ENCODE measurements around the gene HIC2.
"Not testable (repeated sequence)": the region's sequence is repeated elsewhere in the genome, so short reads cannot be mapped to it uniquely, and the experiment has no call there.

The HIC2 gene

DNA sequence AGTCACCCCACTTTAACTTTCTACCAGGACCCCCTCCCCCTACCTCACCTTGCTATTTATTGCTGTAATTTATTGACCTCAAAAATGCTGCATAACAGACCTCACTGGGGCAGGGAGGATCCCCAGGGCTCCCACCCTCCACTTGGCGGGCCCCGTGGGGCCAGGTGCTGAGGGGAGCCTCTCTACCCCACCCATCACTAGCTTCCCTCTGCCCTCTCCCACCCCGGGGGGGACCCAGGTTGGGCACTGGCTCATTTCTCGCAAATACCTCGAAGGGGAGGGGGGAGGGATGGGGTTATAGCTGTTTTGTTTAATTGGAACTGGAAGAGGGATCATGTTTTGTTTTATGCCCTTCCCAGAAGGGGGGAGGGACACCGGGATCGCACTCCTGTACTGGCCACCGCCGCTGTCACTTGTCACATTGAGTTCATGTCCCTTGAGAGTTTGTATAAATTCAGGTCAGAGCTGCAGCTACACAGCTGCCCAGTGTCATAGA lies 33.7 kb downstream of the HIC2 start:
- no peak for DNase-seq

DNA sequence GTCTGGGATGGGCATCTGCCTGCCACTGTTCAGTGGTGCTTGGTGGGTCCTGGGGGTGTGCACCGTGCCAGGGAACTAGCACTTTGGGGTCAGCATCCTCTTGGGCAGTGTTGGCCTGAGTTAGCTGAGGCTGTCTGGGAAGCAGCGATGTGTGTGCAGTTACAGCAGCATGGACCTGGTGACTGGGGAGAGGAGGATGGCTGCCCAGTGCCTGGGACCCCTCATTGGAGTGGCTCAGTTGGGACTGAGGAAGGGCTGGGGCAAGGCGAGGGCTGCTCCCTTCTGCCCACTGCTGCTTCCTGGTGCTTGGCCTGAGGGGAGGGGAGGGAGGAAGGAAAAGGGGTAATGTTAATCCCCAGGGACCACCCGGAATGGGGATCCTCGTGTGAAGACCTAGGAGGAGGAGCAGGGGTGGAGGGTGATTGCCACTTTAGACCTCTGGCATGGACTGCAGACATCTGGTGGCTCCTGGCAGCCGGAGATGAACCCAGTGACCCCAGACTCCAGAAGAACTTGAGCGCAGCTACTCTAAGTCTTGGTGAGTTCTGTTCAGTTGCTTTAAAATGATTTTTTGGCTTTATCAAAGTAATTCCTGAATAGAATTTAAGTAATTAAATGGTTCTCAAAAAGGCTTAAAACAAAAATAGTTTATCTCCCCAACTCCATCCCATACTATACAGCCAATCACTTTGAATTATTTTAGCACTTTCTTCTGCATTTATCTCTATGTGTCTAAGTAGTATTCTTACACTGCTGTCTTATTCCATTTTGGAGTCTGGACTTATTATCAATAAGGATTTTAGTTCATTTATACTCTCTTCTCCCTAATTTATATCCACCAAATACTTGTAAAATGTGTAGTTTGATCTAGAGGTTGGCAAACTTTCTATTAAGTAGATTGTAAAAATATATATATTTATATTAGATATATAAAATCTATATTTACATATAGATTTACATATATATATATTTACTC lies 34.7 kb downstream of the HIC2 start:
- DNase-seq = no peak

DNA sequence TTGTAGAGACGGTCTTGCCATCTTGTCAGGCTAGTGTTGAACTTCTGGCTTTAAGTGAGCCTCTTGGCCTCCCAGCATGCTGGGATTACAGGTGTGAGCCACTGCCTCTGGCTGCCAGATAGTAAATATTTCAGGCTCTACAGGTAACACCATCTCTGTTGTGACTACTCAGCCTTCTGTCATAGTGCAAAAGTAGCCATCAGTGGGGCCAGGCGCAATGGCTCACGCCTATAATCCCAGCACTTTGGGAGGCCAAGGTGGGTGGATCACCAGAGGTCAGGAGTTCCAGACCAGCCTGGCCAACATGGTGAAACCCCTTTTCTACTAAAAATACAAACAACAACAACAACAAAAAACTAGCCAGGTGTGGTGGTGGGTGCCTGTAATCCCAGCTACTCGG lies 35.5 kb downstream of the HIC2 start:
- DNase-seq = not testable (repeated sequence)

DNA sequence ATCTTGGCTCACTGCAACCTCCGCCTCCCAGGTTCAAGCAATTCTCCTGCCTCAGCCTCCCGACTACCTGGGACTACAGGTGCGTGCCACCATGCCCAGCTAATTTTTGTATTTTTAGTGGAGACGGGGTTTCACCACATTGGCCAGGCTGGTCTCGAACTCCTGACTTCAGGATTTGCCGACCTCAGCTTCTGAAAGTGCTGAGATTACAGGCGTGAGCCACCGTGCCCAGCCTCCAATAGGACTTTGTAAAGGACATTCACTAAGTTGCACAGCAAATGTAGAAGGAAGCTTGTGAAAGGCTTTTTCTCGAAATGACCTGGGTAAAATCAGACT lies 37.8 kb downstream of the HIC2 start:
- not testable (repeated sequence) for DNase-seq

DNA sequence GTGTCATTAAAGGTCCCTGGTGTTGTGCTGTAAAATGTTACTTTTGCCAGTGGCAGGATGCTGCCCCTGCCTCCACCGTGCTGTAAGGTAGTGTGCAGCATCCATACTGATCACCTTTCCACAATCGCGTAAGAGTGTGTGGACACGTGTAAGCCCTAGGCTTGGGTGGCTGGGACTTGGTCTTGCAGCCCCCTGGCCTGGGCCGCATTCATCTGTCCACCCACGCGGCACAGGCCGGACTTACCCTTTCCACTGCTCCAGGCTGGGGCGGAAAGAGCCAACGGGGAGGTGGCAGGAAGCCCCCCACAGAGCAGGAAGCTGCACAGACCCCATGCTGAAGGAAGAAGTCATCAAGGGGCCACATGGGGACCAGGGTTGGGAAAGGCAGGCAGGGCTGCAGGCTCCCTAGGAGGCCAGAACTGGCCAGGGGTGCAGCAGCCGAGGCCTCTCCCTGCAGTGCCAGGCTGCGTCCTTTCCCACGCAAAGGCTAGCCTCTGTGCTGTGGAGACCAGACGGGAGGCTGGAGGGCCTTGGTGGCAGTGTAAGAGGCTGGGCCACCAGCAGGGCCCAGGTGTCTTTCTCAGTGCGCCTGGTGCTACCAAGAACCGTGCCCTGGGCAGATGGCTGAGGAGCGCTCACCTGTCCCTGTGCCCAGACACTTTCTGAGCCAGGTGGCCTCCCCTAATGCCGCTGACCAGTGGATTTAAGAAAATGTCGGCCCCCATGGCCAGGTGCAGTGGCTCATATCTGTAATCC lies 38.3 kb downstream of the HIC2 start:
- no peak for DNase-seq

DNA sequence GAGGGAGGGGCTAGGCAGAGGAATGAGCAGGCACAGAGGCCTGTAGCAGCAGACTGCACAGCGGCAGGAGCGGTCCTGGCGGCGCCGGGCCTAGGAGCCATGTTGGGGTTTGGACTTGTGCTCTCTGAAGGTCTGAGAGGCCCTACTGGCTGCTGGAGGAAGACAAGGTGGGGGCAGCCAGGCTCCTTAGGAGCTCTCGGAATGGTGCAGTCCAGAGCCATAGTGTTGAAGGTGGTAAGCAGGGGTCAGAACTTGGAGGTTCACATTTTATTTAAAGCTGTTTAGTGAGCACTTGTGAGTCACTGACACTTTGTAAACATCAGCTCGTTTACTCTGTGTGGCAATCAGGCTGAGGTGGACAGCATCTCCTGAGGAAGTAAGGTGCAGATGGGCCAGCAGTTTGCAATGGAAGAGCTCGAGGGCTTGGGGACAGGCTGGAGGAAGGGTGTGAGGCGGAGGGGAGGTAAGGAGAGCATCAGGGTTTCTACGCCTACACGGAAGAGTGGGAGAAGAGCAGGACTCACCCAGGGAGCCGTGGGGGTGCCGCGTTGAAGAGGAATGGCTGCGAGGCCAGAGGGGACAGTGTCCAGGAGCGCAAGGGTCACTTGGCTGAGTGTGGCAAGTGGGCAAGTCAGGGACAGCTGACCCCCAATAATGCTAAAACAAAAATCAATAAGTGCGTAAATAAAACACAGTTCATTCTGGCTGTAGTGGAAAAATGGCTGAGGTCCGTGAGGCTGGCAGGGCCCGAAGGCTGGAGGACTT lies 40.0 kb downstream of the HIC2 start:
- DNase-seq = peak in 1 of 4 experiments; percentile 8

DNA sequence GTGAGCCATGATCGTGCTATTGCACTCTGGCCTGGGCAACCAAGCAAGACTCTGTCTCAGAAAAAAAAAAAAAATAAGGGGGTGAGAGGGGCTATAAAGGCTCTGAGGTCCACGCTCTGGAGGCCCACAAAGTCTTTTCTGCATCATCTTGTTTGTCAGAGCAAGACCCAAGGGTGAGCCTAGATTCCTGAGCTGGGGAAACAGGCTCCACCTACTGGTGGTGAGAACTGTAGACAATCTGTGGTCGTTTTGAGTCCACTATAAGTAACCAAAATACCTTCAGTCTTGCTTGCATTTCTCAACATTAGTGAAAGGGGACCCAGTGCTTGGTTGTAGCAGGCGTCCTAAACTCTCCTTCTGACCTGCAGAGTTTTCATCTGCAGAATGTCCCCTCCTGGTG lies 45.5 kb downstream of the HIC2 start:
- DNase-seq = not testable (repeated sequence)

DNA sequence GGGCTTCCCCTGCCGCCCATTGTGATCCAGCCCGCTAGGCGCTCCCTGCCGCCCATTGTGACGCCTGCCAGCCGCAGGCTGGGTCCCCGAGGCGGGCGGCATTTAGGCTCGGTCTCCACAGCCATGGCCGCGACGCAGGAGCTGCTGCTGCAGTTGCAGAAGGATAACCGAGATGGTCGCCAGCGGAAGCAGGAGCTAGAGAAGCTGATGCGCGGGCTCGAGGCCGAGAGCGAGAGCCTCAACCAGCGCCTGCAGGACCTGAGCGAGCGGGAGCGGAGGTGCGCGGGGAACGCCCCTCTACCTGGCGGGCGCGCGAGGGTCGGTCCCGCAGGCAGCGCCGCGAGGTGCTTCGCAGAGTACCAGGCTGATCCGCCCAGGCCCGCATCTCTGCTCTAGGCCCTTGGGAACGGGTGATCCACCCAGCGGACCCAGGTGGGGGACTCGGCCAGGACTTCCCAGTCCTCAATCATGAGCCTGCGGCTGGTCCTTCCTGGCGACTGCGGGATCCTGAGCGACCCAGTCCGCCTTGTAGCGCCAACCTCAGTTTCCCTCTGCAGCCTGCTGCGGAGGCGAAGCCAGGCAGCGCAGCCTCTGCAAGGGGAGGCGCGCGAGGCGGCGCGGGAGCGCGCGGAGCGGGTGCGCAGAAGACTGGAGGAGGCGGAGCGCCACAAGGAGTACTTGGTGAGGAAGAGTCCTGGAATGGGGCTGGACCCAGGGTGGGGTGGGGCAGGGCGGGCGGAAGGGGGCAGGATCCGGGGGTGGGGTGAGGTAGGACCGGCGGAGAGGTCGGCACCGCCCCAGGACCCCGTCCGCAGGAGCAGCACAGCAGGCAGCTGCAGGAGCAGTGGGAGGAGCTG lies 50.4 kb downstream of the HIC2 start, which contains the start of gene TMEM191C:
TMEM191C (plus strand) TSS at position 51 of the 857 bp plus-strand sequence; CDS start at position 124, 73 bp downstream.
- DNase-seq = not testable (repeated sequence)

DNA sequence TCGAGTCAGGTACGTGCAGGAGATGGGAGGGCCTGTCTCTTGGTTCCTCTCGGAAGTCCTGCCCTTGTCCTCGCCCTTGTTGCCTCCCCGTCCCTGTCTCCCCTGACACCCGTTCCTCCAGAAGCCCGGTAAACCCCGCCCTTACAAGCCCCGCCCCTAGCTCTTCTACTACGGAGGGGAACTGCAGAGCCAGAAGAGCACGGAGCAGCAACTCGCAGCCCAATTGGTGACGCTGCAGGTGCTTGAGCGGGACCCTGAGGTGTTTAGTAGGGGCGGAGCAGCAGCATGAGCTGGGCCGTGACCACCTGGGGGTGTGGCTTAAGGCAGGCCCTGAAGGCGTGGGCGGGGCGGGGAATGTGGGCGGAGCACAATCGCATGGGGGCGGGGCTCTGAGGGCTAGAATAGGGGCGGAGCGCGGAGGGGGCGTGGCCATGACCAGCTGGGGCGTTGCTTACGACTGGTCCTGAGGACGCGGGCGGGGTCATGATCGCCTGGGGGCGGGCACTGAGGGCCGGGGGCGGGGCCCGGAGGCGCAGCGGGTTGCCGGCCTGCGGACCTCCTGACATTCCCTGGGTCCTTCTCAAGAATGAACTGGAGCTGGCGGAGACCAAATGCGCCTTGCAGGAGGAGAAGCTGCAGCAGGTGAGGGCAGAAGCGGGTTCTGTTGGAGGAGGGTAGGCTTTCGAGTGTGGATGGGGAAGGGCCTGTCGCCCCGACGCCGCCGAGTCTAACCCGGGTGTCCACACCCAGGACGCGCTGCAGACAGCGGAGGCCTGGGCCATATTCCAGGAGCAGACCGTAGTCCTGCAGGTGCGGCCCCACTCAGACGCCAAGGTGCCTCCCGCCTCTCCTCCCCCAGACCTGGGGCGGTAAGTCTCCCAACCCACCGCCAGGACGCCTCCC lies 51.3 kb downstream of the HIC2 start:
- peak; percentile 88 to 93 (median 90) for DNase-seq

DNA sequence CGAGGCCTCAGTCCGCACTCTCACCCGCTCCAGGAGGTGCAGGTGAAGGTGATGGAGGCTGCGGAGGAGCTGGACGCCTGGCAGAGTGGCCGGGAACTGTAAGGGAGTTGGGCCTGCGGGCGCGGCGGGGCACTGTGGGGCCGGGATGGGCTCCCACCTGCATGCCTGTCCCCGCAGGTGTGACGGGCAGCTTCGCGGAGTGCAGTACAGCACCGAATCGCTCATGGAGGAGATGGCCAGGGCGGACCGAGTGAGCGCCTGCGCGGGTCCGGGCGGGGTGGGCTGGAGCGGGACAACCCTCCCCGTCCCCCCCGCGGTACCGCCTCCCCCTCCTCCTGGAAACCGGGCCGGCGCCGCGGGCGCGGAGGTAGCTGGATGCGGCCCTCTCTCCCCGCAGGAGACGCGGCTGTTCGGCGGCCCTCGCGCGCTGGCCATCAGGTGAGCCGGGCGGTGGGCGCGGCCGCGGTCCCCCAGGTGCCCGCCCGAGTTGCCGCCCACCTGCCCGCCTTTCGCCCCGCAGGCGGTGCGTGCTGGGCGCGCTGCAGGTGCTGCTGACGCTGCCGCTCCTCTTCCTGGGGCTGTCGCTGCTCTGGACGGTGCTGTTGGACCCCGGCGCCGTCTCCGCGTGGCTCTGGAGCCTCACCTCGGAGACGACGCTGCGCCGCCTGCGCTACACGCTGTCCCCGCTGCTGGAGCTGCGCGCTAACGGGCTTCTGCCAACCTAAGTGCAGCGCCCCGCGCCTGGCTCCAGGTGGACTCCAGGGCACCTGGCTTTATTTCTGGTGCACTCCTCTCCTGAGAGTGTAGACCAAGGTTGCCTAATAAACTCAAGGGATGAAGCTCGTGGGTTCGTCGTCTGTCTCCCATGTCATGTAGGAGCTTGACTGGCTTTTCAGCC lies 52.2 kb downstream of the HIC2 start:
- not testable (repeated sequence) for DNase-seq

DNA sequence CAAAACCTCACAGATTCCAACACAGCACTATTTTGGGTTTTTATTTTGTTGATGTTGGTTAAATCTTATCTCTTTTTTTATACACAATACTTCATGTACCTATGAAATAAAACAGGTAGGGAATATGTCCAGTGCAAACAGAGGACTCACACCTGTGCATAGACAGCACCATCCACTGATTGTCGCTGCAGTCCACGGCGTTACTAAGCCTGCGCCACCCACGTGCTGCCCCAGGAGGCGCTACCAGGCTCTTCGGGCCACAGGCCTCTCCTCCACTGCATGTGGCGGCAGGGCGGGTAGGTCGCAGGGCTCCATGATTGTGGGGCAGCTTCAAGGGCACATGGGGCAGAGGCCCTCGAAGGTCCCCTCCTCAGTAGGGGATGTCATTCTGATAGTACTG lies 55.8 kb downstream of the HIC2 start:
- DNase-seq = not testable (repeated sequence)

DNA sequence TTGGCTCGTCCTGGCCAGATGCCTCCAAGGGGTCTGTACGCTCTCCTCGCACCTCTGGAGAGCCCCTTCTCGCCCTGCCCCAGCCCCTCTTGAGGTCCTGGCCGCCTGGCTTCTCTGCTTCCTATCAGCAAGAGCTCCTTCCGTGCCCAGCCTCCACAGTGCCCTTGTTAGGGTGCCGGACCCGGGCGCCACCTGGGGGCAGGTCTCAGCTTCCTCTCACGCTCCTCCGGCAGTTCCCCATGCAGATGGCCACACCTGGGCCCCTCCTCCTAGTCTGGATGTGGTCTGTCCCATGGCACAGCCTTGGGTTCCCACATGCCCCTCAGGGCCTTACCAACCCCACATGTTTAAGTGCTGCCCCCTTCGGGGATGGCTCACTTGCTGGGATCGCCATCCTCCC lies 56.5 kb downstream of the HIC2 start:
- DNase-seq = not testable (repeated sequence)

DNA sequence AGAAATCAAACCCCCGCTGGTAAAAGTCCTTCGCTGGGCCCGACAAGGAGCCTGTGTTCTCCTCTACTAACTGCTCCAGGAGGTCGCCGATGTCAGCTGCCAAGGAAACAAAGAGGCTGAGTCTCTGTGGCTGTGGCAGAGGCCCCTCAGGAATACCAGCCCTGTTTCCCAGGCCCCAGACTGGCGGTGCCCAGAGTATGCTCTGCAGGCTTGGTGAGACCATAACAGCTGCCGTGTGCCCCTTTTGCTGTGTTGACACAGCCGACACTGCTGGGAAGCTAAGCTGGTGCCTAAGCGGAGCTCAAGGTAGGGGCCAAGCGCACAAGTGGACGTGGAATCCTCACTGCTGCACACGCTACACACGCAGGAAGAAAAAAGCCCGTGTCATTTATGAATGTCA lies 66.9 kb downstream of the HIC2 start:
- DNase-seq = not testable (repeated sequence)

DNA sequence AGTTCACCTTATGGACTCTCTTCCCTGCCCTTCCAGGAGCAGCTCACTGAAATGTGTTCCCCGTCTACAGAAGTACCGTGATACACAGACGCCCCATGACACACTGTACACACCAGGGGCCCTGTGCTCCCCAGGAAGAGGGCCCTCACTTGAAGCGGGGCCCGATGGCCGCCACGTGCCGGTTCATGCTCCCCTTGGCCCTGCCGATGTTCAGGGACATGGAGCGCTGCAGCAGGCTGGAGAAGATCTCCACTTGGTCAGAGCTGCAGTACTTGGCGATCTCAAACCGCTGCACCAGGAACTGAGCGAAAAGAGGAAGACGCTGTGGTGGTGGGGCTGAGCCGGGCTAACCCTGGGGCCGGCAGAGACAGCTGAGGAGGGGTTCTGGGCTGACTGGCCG lies 70.6 kb downstream of the HIC2 start:
- not testable (repeated sequence) for DNase-seq

DNA sequence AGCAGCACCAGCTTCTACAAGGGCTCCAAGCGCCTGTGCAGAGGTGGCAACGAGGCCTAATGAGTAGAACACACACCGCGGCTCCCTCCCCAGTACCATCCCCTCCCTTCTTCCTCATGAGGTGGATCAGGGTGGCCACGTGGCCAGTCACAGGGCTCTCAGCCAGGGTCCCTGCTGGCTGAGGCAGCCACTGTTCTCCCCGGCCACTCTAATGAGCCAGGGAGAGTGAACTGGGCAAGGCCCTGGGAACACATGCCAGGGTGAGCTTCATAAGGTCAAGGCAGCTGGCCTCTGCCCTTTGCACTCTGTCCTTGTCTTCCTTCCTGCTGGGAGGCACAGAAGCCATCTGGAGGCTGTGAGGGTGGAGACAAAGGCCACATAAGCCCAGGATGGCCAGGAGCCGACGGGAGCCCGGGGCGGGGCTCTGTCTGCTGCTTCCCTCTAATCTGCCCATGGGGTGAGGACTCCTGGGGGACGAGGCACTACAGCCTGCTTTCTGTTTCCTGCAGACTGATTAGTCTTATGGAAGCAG lies 72.0 kb downstream of the HIC2 start:
- peak in 1 of 4 experiments; percentile 0 for DNase-seq

DNA sequence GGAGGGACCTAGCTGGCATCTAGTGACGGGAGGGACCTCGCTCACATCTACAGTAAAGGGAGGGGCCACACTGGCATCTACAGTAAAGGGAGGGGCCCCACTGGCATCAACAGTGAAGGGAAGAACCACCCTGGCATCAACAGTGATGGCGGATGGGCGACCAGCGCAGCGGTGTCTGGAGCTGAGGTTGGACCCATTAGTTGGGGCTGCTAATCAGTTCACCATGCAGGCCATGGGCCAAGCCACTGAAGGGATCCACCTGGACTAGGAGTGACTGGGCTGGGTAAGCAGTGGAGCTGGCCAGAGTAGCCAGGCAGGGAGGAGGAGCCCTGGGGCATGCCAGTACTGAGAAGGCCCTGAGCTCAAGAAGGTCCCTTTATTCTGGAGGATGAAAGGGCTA lies 73.4 kb downstream of the HIC2 start:
- not testable (repeated sequence) for DNase-seq

DNA sequence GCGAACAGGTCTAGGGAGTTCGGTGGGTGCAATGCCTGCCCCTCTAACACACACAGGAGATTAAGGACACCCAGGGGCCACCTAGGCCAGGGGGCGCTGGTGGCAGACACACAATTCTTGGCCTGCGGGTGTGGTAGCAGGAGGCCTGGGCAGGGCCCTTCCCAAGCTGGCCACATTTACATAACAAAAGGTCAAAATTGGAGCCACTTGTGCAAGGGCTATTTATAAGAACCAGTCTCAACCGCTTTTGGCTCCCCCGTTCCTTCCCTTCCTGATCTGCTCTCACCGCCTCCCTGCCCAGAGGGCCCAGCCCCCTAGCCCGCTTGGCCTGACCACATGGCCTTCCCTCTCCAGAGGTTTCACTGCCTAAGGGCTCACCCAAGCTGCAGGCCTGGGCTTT lies 75.1 kb downstream of the HIC2 start:
- not testable (repeated sequence) for DNase-seq

DNA sequence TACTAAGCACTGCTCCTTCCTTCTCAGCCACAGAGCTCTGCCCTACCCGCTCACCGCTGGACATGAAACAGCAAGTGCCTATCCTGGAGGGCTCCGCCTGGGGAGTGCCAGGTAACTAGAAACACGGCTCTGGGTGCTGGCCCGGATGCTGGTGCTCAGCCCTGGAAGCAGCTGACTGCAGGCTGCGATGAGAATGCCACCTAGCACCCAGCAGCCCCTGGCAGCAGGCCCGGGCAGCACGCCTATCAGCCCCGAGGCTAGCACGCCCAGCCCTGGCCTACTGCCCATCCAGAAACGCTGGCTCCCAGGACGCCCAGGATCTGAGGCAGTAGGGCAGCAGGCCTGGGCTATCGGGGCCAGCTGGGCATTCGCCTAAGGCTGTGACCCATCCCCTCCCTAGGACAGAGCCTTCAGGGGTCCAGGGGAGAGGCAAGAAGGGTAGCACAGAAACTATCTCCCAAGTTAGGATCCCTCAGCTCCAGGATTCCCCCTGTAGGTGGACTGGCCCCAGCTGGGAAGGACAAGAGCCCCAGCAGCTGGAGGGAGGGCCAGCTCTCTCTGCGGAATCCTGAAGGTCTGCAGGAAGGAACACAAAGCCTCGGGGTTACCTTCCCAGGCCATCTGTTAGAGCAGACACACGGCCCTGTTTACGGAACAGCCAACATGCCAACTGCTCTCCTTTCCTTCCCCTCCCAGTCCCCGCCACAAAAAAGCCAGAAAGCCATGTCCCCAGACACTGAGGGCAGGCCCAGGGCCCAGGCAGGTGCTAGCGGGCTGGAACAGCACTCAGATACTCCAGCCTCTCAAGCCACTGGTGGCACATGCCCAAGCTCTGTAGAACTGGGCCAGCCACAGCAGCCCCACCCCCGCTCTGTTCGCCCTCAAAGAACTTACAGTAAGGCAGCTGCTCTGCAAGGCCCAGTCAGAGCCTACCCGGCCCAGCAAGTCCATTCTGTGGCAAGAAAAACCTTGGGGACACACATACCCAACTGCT lies 76.9 kb downstream of the HIC2 start:
- not testable (repeated sequence) for DNase-seq

Data from suppressor macrophage (primary cell).